Gastroesophageal sphincter (tissue), 3 donors: Measurements from ENCODE around the gene SLC18B1.

Experiments used
- EP300 ChIP-seq: sonication (generic); formaldehyde crosslinking; IDR thresholded peaks from one replicate; pipeline ENCODE4 v1.6.1; 2017; ENCODE audit warnings: antibody characterized with exemption, mild to moderate bottlenecking
- POLR2A ChIP-seq, 2 donors: fragments of 450-650 bp; IDR thresholded peaks; one replicate each; pipeline ENCODE4 v1.6.1; 2017; ENCODE audit warnings: antibody characterized with exemption in 2 of 2, mild to moderate bottlenecking in 2 of 2, moderate library complexity in 1 of 2
- POLR2AphosphoS5 ChIP-seq: sonication (generic); formaldehyde crosslinking; IDR thresholded peaks from one replicate; pipeline ENCODE4 v1.6.1; 2017; ENCODE audit warnings: antibody characterized with exemption
- TF ChIP-seq, protein P1 (sequence below), 4 experiments: fragments of 200-600 bp in 2 of 4; fragments of 450-650 bp in 2 of 4; sonication (generic) in 1 of 4; IDR thresholded peaks; one replicate each; pipeline ENCODE4 v1.5.1; 2017 to 2019; ENCODE audit warnings: antibody characterized with exemption in 4 of 4, mild to moderate bottlenecking in 2 of 4, moderate library complexity in 2 of 4

DNA sequence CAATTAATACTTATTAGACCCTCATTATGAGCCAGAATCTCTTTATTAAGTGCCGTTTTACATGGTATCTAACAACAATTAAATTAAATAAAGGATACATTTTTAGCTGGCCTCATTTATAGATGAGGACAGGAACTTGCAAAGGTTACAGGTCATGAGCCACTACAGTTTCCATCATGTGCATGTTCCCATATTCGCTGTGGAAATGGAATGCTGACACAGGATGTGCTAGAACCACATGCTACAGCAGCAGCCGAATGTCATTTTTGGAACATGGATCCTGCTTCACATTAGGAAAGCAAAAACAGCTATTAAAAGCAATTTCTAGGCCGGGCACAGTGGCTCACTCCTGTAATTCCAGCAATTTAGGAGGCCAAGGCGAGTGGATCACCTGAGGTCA, 5.9 kb downstream of the SLC18B1 start:
- TF ChIP-seq EP300, result no peak
- TF ChIP-seq POLR2AphosphoS5, result no peak
- TF ChIP-seq, protein P1, sequence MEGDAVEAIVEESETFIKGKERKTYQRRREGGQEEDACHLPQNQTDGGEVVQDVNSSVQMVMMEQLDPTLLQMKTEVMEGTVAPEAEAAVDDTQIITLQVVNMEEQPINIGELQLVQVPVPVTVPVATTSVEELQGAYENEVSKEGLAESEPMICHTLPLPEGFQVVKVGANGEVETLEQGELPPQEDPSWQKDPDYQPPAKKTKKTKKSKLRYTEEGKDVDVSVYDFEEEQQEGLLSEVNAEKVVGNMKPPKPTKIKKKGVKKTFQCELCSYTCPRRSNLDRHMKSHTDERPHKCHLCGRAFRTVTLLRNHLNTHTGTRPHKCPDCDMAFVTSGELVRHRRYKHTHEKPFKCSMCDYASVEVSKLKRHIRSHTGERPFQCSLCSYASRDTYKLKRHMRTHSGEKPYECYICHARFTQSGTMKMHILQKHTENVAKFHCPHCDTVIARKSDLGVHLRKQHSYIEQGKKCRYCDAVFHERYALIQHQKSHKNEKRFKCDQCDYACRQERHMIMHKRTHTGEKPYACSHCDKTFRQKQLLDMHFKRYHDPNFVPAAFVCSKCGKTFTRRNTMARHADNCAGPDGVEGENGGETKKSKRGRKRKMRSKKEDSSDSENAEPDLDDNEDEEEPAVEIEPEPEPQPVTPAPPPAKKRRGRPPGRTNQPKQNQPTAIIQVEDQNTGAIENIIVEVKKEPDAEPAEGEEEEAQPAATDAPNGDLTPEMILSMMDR (IDR thresholded peaks at IDR 0.05), result no peak
- no peak for TF ChIP-seq POLR2A (IDR thresholded peaks at IDR 0.05)
